Measurements from ENCODE around the gene TMEM237.

- no peak for TF ChIP-seq POLR2A (IDR thresholded peaks at IDR 0.05)
- TF ChIP-seq, protein P1, sequence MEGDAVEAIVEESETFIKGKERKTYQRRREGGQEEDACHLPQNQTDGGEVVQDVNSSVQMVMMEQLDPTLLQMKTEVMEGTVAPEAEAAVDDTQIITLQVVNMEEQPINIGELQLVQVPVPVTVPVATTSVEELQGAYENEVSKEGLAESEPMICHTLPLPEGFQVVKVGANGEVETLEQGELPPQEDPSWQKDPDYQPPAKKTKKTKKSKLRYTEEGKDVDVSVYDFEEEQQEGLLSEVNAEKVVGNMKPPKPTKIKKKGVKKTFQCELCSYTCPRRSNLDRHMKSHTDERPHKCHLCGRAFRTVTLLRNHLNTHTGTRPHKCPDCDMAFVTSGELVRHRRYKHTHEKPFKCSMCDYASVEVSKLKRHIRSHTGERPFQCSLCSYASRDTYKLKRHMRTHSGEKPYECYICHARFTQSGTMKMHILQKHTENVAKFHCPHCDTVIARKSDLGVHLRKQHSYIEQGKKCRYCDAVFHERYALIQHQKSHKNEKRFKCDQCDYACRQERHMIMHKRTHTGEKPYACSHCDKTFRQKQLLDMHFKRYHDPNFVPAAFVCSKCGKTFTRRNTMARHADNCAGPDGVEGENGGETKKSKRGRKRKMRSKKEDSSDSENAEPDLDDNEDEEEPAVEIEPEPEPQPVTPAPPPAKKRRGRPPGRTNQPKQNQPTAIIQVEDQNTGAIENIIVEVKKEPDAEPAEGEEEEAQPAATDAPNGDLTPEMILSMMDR (IDR thresholded peaks at IDR 0.05): no peak
Observed at GRCh38 chr2:201628545-201628944, 14.8 kb downstream of the TMEM237 start.

Data from lower leg skin (tissue), 3 donors.